Hematopoietic multipotent progenitor cell treated with erythropoietin and hydrocortisone succinate and interleukin-3 and kit ligand, for 6 days (in vitro differentiated cells): Measurements from ENCODE around the gene C9orf57.
"Not testable (repeated sequence)": the region's sequence is repeated elsewhere in the genome, so short reads cannot be mapped to it uniquely, and the experiment has no call there.

ENCODE experiments used
- DNase-seq: peaks from one replicate; pipeline ENCODE4 v3.0.0-alpha.2; 2015

The C9orf57 gene

GRCh38 chr9:72022841-72023240, 37.6 kb downstream of the C9orf57 start:
- no peak for DNase-seq

DNA sequence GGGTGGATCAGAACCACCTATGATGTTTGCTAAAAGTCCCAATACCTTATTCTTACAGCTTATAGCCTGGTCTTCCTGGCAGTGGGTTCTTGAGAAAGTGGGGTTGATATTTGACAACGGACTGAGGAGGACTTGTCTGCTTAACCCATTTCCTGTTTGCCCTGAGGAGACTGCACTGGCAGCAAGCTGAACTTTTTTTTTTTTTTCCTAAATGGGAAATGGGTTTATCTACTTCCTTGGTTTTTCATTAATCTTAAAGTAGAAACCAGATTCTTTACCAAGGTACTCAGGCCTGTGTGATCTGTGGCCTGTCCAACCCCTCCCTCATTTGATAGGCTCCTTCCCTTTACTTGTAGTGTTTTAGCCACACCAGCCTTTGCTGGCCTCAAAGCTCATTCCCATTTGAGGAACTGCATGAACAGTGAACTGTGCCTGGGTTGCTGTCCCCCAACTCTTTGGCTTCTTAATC, 47.1 kb downstream of the C9orf57 start:
- no peak for DNase-seq

DNA sequence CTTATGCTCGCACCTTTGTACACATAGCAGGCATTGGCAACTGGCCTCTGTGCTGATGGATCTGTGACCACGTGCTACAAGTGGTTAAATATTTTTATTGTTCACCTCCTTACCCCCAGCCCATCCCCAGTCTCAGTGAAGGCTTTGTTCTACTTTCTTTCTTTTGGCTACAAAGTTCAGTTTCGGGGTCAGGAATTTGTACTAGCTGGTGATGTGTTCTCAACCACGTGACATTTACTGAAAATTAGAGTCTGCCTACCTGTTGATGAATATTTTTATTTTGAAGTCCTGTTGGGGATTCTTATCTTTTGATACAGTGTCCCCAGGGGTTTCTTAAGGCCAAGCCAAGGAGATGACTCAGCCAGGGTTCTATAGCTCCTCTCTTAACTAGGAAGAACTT, 47.8 kb downstream of the C9orf57 start:
- no peak for DNase-seq

DNA sequence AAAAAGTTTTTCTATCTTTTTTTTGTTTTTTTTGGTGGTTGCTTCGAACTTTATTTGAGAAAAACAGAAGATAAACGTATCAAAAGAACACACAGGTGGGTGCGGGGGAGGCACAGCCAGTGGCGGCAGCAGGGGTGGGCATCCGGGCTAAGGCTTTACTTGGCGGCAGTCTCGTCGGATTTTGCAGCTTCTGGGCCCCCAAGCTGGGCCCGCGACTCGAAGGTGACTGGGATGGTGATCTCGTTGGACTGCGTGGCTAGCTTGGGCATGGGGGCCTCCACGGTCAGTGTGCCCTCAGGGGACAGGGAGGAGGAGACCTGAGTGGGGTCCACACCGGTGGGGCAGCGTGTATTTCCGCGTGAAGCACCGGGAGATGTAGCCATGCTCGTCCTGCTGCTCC, 52.7 kb downstream of the C9orf57 start:
- DNase-seq = not testable (repeated sequence)

GRCh38 chr9:72006501-72006900, 53.9 kb downstream of the C9orf57 start:
- DNase-seq = no peak

DNA sequence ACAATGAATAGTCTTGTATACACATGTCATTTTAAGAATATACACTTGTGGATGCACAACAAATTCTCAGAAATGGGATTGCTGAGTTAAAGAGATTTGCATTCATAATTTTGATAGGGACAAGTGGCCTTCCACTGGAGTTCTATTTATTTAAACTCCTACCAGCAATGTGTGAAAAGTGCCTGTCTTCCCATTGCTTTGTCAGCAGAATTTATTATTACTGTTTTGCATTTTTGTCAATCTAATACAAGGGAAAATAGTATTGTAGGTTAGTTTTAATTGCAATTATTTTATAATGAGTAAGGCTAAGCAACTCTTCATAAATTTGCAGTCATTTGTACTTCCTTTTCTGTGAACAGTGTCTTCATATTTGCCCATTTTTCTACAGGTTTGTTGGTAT, 55.0 kb downstream of the C9orf57 start:
- no peak for DNase-seq
